HG03103 (cell line): ENCODE results near the gene SNAP25.

Experiments used
- ATAC-seq: cut with Tn5 transposase; IDR thresholded peaks from one replicate; pipeline ENCODE4 v1.9.1; 2021; ENCODE audit warnings: low read depth; ENCODE audit not compliant: unreplicated experiment

Gene SNAP25

GRCh38 chr20:10216146-10216791, 2.4 kb upstream of the SNAP25 start:
- no peak for ATAC-seq

GRCh38 chr20:10217721-10218410, 764 bp upstream of the SNAP25 start:
- ATAC-seq = no peak

- ATAC-seq = peak; percentile 75
These were observed 792 bp downstream of the SNAP25 start for GRCh38 chr20:10219452-10219791.

DNA sequence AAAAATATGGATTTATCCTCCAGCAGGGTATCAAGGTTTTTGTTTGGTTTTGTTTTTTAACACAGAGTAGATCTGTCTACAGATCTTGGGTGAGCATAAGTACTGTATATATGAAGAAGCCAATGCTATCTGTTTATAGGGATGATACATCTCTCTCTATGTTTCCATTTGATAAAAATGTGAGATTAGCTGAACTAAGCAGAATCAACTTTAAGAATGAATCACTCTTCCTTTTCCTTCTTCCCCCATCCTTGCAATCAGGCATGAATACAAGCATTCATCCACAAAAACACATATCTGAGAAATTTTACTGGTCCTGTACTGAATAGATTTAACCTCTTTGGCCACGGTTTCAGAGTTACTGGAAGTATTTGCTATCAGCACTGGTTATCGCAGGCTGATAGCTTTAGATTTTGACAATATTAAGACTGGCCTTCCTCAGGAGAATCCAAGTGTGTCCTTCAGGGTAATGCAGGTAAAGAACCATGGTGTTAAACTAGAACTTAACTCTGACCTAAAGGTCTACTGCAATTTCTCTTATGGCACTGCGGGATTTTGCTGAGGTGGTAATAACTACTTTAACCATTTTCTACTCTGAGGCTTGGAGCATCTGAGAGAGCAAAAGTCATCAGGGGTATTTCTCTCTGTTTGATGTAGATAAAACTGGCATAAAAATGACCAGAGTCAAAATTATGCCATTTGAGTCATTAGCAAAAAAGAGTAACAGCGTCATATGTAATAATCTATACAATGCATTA, 1.5 kb downstream of the SNAP25 start:
- ATAC-seq = no peak

- no peak for ATAC-seq
These were observed 2.4 kb downstream of the SNAP25 start for GRCh38 chr20:10221021-10221420.

DNA sequence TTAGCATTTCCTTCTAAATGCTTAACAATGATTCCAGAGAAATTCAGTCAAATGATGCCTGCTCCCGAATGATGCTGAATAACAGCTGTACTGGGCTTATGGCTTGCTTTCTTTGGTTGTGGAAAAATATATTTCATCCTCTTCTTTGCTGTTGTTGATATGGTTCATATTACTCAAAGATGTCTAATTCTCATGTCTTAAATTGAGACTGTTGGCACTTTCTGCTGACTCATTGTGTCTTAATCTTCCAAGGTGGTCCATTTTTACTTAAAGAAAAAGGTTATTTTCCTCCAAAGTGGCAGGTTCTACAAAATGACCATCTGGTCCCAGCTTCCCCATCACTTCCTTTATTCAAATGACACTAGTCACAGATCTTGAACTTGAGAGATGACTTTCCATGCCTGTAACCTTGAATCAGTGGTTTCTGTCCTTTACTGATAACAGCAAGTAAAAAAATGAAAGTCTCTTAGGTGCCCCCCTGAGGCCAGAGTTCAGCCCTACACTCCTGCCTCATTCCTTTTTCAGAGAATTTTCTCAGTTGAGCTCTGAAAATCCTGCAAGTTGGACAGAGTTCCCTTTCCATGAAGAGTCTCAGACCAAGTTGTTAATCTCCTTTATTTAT, 6.9 kb downstream of the SNAP25 start:
- ATAC-seq = peak; percentile 56

GRCh38 chr20:10228330-10228729, 9.7 kb downstream of the SNAP25 start:
- ATAC-seq = no peak

DNA sequence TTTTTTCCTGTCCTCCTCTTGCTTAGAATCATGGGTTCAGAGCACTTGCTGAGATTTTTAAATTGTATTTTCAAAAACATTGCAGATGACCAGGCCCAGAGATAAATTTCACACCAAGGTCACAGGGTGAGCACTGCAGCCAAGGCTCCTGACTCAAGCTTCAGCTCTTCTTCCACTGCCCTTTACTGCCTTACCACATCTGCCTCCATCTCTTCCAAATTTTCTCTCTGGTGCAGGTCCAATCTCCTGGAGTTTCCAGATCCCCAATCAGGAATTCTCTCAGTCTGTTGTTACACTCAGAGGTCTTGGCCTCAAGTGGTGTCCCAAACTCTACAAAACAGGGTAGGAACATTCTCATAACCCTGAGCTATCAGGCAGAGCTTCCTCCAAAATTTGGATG, 12.7 kb downstream of the SNAP25 start:
- ATAC-seq = no peak

GRCh38 chr20:10236540-10237533, 18.2 kb downstream of the SNAP25 start:
- ATAC-seq = no peak

DNA sequence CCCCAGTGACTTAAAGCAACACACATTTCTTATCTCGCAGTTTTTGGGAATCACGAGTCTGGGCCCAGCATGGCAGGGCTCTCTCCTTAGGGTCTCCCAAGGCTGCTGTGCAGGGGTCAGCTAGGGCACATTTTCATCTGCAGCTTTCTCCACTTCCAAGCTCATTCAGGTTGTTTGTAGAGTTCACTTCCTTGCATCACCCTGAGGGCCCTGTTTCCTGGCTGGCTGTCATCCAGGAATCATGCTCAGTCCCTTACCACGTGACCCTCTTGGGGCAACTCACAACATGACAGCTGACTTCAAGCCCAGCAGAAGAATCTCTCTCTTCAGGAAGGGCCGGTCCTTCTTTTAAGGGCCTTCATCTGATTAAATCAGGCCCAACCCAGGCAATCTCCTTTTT, 21.3 kb downstream of the SNAP25 start:
- no peak for ATAC-seq

- ATAC-seq = no peak
These were observed 22.0 kb downstream of the SNAP25 start for GRCh38 chr20:10240655-10241054.

GRCh38 chr20:10242166-10242565, 23.5 kb downstream of the SNAP25 start:
- no peak for ATAC-seq

GRCh38 chr20:10247440-10247839, 28.8 kb downstream of the SNAP25 start:
- no peak for ATAC-seq

DNA sequence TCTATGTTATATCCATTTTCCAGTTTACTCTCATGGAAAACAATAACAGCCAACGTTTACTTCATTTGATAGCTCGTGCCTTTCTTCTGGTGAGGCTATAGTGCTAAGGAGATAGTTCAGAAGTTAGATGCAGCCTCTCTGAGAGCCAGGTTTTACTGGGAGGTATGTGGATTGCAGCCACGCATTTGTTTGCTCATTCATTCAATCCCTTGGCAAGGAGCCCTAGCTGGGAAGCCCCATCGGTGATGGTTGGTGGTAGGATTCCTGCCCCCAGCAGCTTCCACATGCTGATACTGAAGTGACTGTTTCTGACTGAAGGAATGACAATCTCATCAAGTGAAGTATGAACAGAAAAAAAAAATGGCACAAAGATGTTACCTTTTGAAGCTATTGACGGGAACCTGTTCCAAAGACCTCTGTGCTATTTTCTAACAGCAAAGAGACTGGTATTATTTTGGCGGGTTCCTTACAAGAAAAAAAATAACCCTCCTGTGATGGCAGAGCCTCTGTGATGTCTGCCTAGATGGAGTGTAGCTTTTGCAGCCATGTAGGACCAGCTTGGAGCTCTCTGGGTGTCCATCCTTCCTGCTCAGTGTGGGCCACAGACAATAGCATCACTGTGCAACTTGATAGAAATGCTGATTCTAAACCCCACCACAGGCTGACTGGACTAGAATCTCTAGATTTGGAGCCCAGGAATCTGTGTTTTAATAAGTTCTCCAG, 30.6 kb downstream of the SNAP25 start:
- no peak for ATAC-seq

GRCh38 chr20:10249822-10250221, 31.2 kb downstream of the SNAP25 start:
- ATAC-seq = no peak

DNA sequence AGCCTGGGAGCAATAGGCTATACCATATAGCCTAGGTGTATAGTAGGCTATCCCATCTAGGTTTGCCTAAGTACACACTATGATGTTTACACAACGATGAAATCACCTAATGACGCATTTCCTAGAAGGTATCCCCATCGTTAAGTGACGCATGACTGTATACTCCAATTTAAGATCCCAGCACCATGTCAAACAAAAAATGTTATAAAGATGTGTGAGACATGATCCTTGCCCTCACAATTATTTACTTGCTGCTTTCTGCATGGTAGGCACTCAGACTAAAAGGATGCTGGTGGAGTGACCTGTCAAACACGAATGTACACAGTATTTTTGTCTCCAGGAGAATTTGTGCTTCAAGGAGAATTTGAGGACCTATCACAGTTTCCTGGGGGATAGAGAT, 32.3 kb downstream of the SNAP25 start:
- ATAC-seq = no peak

- no peak for ATAC-seq
These were observed 35.1 kb downstream of the SNAP25 start for GRCh38 chr20:10253780-10254179.

DNA sequence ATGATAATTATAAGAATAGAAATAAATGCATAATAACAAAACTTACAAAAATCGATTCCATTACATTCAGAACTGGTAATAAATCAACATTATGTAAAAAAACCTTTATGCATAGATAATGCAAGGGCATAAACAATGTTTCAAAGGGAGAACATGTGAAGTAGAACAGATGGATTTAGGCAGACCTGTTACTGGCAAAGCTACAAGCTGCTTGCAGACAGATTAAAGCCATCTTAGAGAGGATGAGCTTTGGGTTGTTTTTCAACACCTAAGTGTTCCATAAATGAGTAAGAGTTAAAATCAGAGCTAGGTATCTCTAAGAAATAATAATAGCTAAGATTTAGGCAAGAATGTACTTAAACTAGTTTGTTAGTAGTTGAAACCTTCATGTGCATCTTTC, 37.2 kb downstream of the SNAP25 start:
- no peak for ATAC-seq

- no peak for ATAC-seq
These were observed 40.5 kb downstream of the SNAP25 start for GRCh38 chr20:10259166-10259565.

DNA sequence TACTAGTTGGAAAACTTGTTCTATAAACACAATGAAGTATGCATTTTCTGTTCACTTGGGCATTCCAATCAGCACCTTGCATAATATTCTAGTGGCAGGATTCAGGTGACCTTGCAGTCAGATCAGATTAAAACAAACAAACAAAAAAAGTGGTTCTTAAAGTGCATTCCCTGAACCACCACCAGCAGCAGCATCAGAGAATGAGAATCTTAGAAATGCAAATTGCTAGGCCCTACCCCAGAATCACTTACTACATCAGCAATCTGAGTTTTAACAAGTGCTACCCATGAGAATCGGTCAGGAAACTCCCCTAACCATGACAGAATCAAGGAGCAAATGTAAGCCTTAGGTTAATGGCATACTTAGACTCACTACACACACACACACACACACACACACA, 41.7 kb downstream of the SNAP25 start:
- no peak for ATAC-seq
